Measurements from ENCODE around the gene EXOC1L. TPM values are rescaled to one million over a fixed set of nuclear protein-coding genes. Genes with fewer than 3 reads are reported as not detected.

The EXOC1L gene
- total RNA-seq, 1 donor from 2014 or later, result not detected

GRCh38 chr4:55826986-55827385 lies 7.4 kb downstream of the EXOC1L start:
- Histone ChIP-seq H3K36me3 (no peaks in the 10 kb centered on the region), H3K4me3 (no peak overlapping the region), H3K27ac (no peak overlapping the region), H3K4me1 (no peaks in the 10 kb centered on the region), H3K9me3 (no peaks in the 10 kb centered on the region), H3K27me3 (peaks cover 4% of the 10 kb centered on the region)
- DNase-seq (no peak), ATAC-seq (no peak)
- TF ChIP-seq CTCF (IDR thresholded peaks at IDR 0.05), result no peak
- intact Hi-C loops (cut with DNase I), result no loop called here

GRCh38 chr4:55827582-55827981 lies 8.0 kb downstream of the EXOC1L start:
- Histone ChIP-seq H3K4me1 (no peaks in the 10 kb centered on the region), H3K36me3 (no peaks in the 10 kb centered on the region), H3K27me3 (peaks cover 5% of the 10 kb centered on the region), H3K27ac (no peak overlapping the region), H3K9me3 (no peaks in the 10 kb centered on the region), H3K4me3 (no peak overlapping the region)
- intact Hi-C loops (cut with DNase I), result no loop called here
- DNase-seq, result no peak
- ATAC-seq, result no peak
- no peak for TF ChIP-seq CTCF (IDR thresholded peaks at IDR 0.05)

GRCh38 chr4:55830048-55830447 lies 10.5 kb downstream of the EXOC1L start:
- ATAC-seq (no peak), DNase-seq (no peak)
- Histone ChIP-seq H3K9me3 (no peaks in the 10 kb centered on the region), H3K4me1 (no peaks in the 10 kb centered on the region), H3K27ac (no peak overlapping the region), H3K36me3 (no peaks in the 10 kb centered on the region), H3K4me3 (no peak overlapping the region), H3K27me3 (peaks cover 5% of the 10 kb centered on the region)
- no peak for TF ChIP-seq CTCF (IDR thresholded peaks at IDR 0.05)
- intact Hi-C loops (cut with DNase I), result no loop called here

- no peaks in the 10 kb centered on the region for H3K9me3 ChIP-seq
- H3K4me1 ChIP-seq, result no peaks in the 10 kb centered on the region
- H3K27ac ChIP-seq, result no peak overlapping the region
- no peak overlapping the region for H3K4me3 ChIP-seq
- no peak for TF ChIP-seq CTCF (IDR thresholded peaks at IDR 0.05)
- intact Hi-C loops (cut with DNase I), result no loop called here
- ATAC-seq (no peak), DNase-seq (no peak)
- peaks cover 5% of the 10 kb centered on the region for H3K27me3 ChIP-seq
- H3K36me3 ChIP-seq, result no peaks in the 10 kb centered on the region
Observed at GRCh38 chr4:55830716-55831115, 11.1 kb downstream of the EXOC1L start.

- DNase-seq (no peak), ATAC-seq (no peak)
- H3K27ac ChIP-seq, result no peak overlapping the region
- no peaks in the 10 kb centered on the region for H3K4me1 ChIP-seq
- intact Hi-C loops (cut with DNase I), result no loop called here
- H3K27me3 ChIP-seq, result peaks cover 5% of the 10 kb centered on the region
- H3K4me3 ChIP-seq, result no peak overlapping the region
- H3K9me3 ChIP-seq, result no peaks in the 10 kb centered on the region
- TF ChIP-seq CTCF (IDR thresholded peaks at IDR 0.05), result no peak
- H3K36me3 ChIP-seq, result no peaks in the 10 kb centered on the region
Observed at GRCh38 chr4:55834086-55834795, 14.7 kb downstream of the EXOC1L start.

- no peaks in the 10 kb centered on the region for H3K36me3 ChIP-seq
- no peak overlapping the region for H3K27ac ChIP-seq
- H3K4me3 ChIP-seq, result no peak overlapping the region
- no peaks in the 10 kb centered on the region for H3K27me3 ChIP-seq
- H3K9me3 ChIP-seq, result no peaks in the 10 kb centered on the region
- no peak for ATAC-seq
- no peak for DNase-seq
- TF ChIP-seq CTCF (IDR thresholded peaks at IDR 0.05), result no peak
- intact Hi-C loops (cut with DNase I), result no loop called here
- H3K4me1 ChIP-seq, result no peaks in the 10 kb centered on the region
Observed at GRCh38 chr4:55837903-55838302, 18.3 kb downstream of the EXOC1L start.

Measured in upper lobe of right lung (tissue), 1 donor.